Smooth muscle cell (in vitro differentiated cells): ENCODE data around the gene CAMK2A. TPM values are rescaled to one million over a fixed set of nuclear protein-coding genes. Genes with fewer than 3 reads are reported as not detected.

ENCODE experiments used
- DNase-seq: peaks from one replicate; lab custom pipeline; 2025; ENCODE audit not compliant: unreplicated experiment; lab: John Stamatoyannopoulos, UW
- H2AFZ ChIP-seq: fragments of 200-600 bp; sonication (generic); 2 replicates; pipeline ENCODE4 v1.6.0; 2016; ENCODE audit warnings: antibody characterized with exemption, low read depth, mild to moderate bottlenecking
- H3F3A ChIP-seq: fragments of 200-600 bp; sonication (generic); 2 replicates; pipeline ENCODE4 v1.6.0; 2017; ENCODE audit warnings: antibody characterized with exemption, low read depth
- H3K27ac ChIP-seq: fragments of 200-600 bp; sonication (generic); 2 replicates; pipeline ENCODE4 v1.5.1; 2016; ENCODE audit warnings: low read depth, mild to moderate bottlenecking
- H3K27me3 ChIP-seq: fragments of 200-600 bp; sonication (generic); 2 replicates; pipeline ENCODE4 v1.6.1; 2016; ENCODE audit warnings: low read depth, mild to moderate bottlenecking
- H3K36me3 ChIP-seq: fragments of 200-600 bp; sonication (generic); 2 replicates; pipeline ENCODE4 v1.5.1; 2016; ENCODE audit warnings: low read depth
- H3K4me1 ChIP-seq: fragments of 200-600 bp; sonication (generic); 2 replicates; pipeline ENCODE4 v1.5.1; 2016; ENCODE audit warnings: low read depth
- H3K4me2 ChIP-seq: fragments of 200-600 bp; sonication (generic); 2 replicates; pipeline ENCODE4 v1.6.0; 2016; ENCODE audit warnings: mild to moderate bottlenecking
- H3K4me3 ChIP-seq: fragments of 200-600 bp; sonication (generic); 2 replicates; pipeline ENCODE4 v1.5.1; 2016; ENCODE audit warnings: mild to moderate bottlenecking
- H3K79me2 ChIP-seq: fragments of 200-600 bp; sonication (generic); 2 replicates; pipeline ENCODE4 v1.6.0; 2016; ENCODE audit warnings: low read depth, mild to moderate bottlenecking
- H3K9ac ChIP-seq: fragments of 200-600 bp; sonication (generic); 2 replicates; pipeline ENCODE4 v1.6.0; 2016; ENCODE audit warnings: low read depth
- H3K9me3 ChIP-seq: fragments of 200-600 bp; sonication (generic); replicated peaks from 2 replicates; pipeline ENCODE4 v1.5.1; 2016; ENCODE audit warnings: low read depth
- H4K20me1 ChIP-seq: fragments of 200-600 bp; sonication (generic); 2 replicates; pipeline ENCODE4 v1.6.0; 2016; ENCODE audit warnings: low read depth
- WGBS: methylation state at CpG from one replicate; pipeline ENCODE4 v1.1.7; 2016; ENCODE audit warnings: low lambda C conversion rate; 5-methylcytosine and 5-hydroxymethylcytosine counted together
- polyA plus RNA-seq: library from polyadenylated mRNA; unstranded; fragments of >200 nt; fragmentation: Nextera tagmentation; extraction: Ambion mirVana; gene quantifications from 2 replicates; pipeline ENCODE4 v1.2.1, GENCODE V29; 2016
- total RNA-seq: library from RNA; depleted of rRNA; stranded (reverse); fragments of >200 nt; gene quantifications from 2 replicates; pipeline ENCODE4 v1.2.3, GENCODE V29; 2014
- TF ChIP-seq, protein P1 (sequence below): fragments of 200-600 bp; sonication (generic); IDR thresholded peaks from 2 replicates; pipeline ENCODE4 v1.5.1; 2017; ENCODE audit warnings: borderline replicate concordance, mild to moderate bottlenecking, antibody characterized with exemption; ENCODE audit not compliant: insufficient read depth, poor library complexity, severe bottlenecking

Gene CAMK2A
- total and polyA plus RNA-seq, 2 experiments from 2014 or later = 0.83 to 1.6 TPM

DNA sequence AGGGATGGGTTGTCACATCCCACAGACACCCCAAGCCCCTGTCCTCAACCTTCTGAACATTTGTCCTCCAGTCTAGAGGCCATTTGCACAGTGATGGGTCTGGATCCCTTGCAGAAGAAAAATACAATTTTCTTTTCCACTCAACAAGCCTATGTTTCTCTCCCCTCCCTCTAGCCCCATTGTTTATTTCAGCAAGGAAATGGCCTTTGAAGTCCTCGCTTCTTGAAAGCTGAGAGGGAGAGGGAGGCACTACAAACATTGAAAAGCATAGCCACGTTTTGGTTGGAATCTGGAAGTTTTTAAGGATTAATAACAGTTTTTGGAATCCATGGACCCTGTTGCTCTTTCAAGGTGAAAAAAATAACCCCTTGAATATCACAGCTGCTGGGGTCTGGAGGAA is 37.1 kb upstream of the CAMK2A start:
- Histone ChIP-seq H3F3A (peaks cover 5% of the 10 kb centered on the region), H4K20me1 (no peaks in the 10 kb centered on the region), H2AFZ (no peak overlapping the region), H3K27ac (no peak overlapping the region), H3K9me3 (no peaks in the 10 kb centered on the region), H3K4me1 (peaks cover 10% of the 10 kb centered on the region), H3K36me3 (no peaks in the 10 kb centered on the region), H3K27me3 (no peaks in the 10 kb centered on the region), H3K79me2 (no peaks in the 10 kb centered on the region), H3K9ac (no peak overlapping the region), H3K4me3 (no peak overlapping the region), H3K4me2 (peak overlapping the region; percentile 43)
- 36% methylated on average over 2 of the region's 2 CpGs for WGBS
- no peak for DNase-seq
- TF ChIP-seq, protein P1, sequence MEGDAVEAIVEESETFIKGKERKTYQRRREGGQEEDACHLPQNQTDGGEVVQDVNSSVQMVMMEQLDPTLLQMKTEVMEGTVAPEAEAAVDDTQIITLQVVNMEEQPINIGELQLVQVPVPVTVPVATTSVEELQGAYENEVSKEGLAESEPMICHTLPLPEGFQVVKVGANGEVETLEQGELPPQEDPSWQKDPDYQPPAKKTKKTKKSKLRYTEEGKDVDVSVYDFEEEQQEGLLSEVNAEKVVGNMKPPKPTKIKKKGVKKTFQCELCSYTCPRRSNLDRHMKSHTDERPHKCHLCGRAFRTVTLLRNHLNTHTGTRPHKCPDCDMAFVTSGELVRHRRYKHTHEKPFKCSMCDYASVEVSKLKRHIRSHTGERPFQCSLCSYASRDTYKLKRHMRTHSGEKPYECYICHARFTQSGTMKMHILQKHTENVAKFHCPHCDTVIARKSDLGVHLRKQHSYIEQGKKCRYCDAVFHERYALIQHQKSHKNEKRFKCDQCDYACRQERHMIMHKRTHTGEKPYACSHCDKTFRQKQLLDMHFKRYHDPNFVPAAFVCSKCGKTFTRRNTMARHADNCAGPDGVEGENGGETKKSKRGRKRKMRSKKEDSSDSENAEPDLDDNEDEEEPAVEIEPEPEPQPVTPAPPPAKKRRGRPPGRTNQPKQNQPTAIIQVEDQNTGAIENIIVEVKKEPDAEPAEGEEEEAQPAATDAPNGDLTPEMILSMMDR = no peak

DNA sequence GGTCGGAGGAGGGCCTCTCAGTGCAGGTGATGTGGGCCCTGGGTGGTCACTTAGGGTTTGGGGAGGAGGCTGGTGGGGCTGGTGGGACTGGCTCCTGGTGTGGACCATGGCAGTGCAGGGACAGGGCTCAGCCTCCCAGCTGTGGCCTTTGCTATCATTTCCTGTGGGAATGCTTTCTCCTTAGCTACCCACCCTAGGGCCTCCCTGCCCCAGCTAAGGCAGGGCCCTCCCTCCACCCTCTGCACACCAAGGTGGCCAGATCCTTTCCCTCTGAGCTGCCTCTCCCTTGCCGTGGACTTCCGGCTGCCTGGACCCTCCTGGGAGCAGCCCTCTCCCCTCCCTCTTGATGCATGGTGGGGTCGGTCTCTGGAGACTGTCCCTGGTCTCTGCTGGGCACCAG is 35.9 kb upstream of the CAMK2A start:
- Histone ChIP-seq H3K4me2 (no peak overlapping the region), H3K4me3 (no peak overlapping the region), H3K9ac (no peak overlapping the region), H2AFZ (no peak overlapping the region), H3K36me3 (no peaks in the 10 kb centered on the region), H3K4me1 (peaks cover 12% of the 10 kb centered on the region), H3K9me3 (no peaks in the 10 kb centered on the region), H3F3A (peaks cover 10% of the 10 kb centered on the region), H3K79me2 (no peaks in the 10 kb centered on the region), H3K27me3 (no peaks in the 10 kb centered on the region), H3K27ac (no peak overlapping the region), H4K20me1 (no peaks in the 10 kb centered on the region)
- WGBS = 86% methylated on average over 4 of the region's 4 CpGs
- no peak for DNase-seq
- TF ChIP-seq, protein P1 = no peak

DNA sequence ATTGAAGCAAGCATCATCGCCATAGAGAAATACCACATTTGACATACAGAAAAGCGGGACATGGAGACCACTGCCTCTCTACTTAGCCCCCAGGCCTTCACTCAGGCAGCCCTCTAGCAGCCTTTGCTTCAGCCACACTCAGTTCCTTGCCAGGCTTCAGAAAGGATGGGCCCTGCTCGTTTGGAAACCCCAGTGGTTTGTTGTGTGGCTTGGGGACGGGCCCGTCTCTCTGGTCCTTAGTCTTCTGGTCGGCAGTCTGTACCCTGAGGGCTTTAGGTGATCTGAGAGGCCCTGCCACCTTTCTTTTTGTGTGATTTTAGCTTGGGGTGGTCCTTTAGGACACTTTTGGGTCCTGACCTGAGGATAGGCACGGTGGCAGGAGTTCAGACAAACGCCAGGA is 34.2 kb upstream of the CAMK2A start:
- H3K27ac ChIP-seq = no peak overlapping the region
- no peaks in the 10 kb centered on the region for H3K27me3 ChIP-seq
- peaks cover 20% of the 10 kb centered on the region for H3F3A ChIP-seq
- no peaks in the 10 kb centered on the region for H3K36me3 ChIP-seq
- no peak for DNase-seq
- H3K9ac ChIP-seq = no peak overlapping the region
- TF ChIP-seq, protein P1 = no peak
- no peaks in the 10 kb centered on the region for H3K9me3 ChIP-seq
- no peak overlapping the region for H3K4me3 ChIP-seq
- no peak overlapping the region for H2AFZ ChIP-seq
- peaks cover 28% of the 10 kb centered on the region for H3K4me1 ChIP-seq
- H3K79me2 ChIP-seq = no peaks in the 10 kb centered on the region
- H4K20me1 ChIP-seq = no peaks in the 10 kb centered on the region
- no peak overlapping the region for H3K4me2 ChIP-seq
- 87% methylated on average over 8 of the region's 8 CpGs for WGBS

DNA sequence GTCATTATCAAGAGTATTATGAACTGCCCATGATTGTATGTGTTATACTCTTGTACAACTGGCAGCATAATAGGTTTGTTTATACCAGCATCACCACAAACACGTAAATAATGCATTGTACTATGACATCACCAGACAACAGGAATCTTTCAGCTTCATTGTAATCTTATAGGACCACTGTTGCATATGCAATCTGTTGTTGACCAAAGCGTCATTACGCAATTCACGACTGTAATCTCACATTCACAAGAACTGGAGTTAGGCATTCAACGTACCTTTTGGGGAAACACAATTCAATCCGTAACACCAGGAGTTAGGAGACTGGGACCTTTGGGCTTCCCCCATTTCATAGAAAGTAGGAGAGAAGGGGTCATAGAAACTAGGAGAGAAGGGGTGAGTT is 33.5 kb upstream of the CAMK2A start:
- whole genome bisulfite sequencing = 89% methylated on average over 6 of the region's 6 CpGs
- Histone ChIP-seq H3K4me1 (peaks cover 33% of the 10 kb centered on the region), H4K20me1 (no peaks in the 10 kb centered on the region), H3F3A (peaks cover 23% of the 10 kb centered on the region), H3K27ac (no peak overlapping the region), H3K27me3 (no peaks in the 10 kb centered on the region), H2AFZ (no peak overlapping the region), H3K9me3 (no peaks in the 10 kb centered on the region), H3K9ac (no peak overlapping the region), H3K4me3 (no peak overlapping the region), H3K4me2 (no peak overlapping the region), H3K79me2 (no peaks in the 10 kb centered on the region), H3K36me3 (no peaks in the 10 kb centered on the region)
- TF ChIP-seq, protein P1 = no peak
- DNase-seq = no peak
